GM10248 (cell line): ENCODE data around the gene DOK1.

Experiments
- CTCF ChIA-PET: fragments of 300-600 bp; sonication (Branson Sonifier 250); formaldehyde crosslinking; extraction: SDS; loops from one replicate; lab custom pipeline; 2021; ENCODE audit warnings: antibody characterized with exemption; lab: Yijun Ruan, JAX
- POLR2A ChIA-PET: fragments of 350-650 bp; sonication (Branson Sonifier 250); formaldehyde crosslinking; extraction: SDS; loops from one replicate; lab custom pipeline; 2020; ENCODE audit warnings: antibody characterized with exemption; lab: Yijun Ruan, JAX
- DNase-seq: peaks from one replicate; pipeline ENCODE4 v3.0.0; 2012; ENCODE audit errors: extremely low spot score
- CTCF ChIP-seq: IDR thresholded peaks from 2 replicates; pipeline ENCODE4 v1.5.1; 2012; ENCODE audit warnings: mild to moderate bottlenecking, low read depth; ENCODE audit errors: extremely low read depth, missing control alignments, control extremely low read depth

The DOK1 gene

GRCh38 chr2:74562126-74562775, 7.7 kb downstream of the DOK1 start:
- ChIA-PET POLR2A (no interaction called here), CTCF (interaction anchor here (1.7 kb wide), 1 partner anchor 23 kb away, joined by 4 read pairs; no protein-coding TSS in a partner anchor)
- TF ChIP-seq CTCF: no peak
- DNase-seq: no peak

- ChIA-PET CTCF (interaction anchor here (1.0 to 1.6 kb wide), 3 partner anchors 9 to 24 kb away, joined by 3 to 4 read pairs (median 3); no protein-coding TSS in a partner anchor), POLR2A (no interaction called here)
- no peak for TF ChIP-seq CTCF
- DNase-seq: no peak
Observed at GRCh38 chr2:74564222-74564621, 9.7 kb downstream of the DOK1 start.

- ChIA-PET CTCF (interaction anchor here (1.4 to 4.2 kb wide), 4 partner anchors 11 to 22 kb away, joined by 7 to 39 read pairs (median 16); no protein-coding TSS in a partner anchor), POLR2A (no interaction called here)
- no peak for TF ChIP-seq CTCF
- no peak for DNase-seq
Observed at GRCh38 chr2:74566076-74566753, 11.7 kb downstream of the DOK1 start.

GRCh38 chr2:74566754-74567085, 12.2 kb downstream of the DOK1 start:
- no peak for DNase-seq
- CTCF ChIA-PET: interaction anchor here (1.4 to 4.2 kb wide), 6 partner anchors 11 to 92 kb away, joined by 5 to 39 read pairs (median 8); no protein-coding TSS in a partner anchor
- no peak for TF ChIP-seq CTCF
- POLR2A ChIA-PET: no interaction called here

- ChIA-PET POLR2A (no interaction called here), CTCF (interaction anchor here (1.4 to 4.2 kb wide), 6 partner anchors 10 to 93 kb away, joined by 4 to 39 read pairs (median 7); no protein-coding TSS in a partner anchor)
- TF ChIP-seq CTCF: no peak
- DNase-seq: no peak
Observed at GRCh38 chr2:74567881-74568280, 13.4 kb downstream of the DOK1 start.

GRCh38 chr2:74569686-74570085, 15.2 kb downstream of the DOK1 start:
- DNase-seq: no peak
- POLR2A ChIA-PET: no interaction called here
- CTCF ChIA-PET: interaction anchor here (0.6 to 4.2 kb wide), 5 partner anchors 8 to 87 kb away, joined by 3 to 39 read pairs (median 4); partner anchors contain the start of genes CCDC142 and TTC31

More at GRCh38 chr2:74569686-74570085, 15.2 kb downstream of the DOK1 start:
- no peak for TF ChIP-seq CTCF
